Activated naive CD8-positive, alpha-beta T cell treated with anti-CD3 and anti-CD28 coated beads for 36 hours (primary cell): ENCODE measurements around the gene HTRA1. TPM values are rescaled to one million over a fixed set of nuclear protein-coding genes. Genes with fewer than 3 reads are reported as not detected.

ENCODE experiments used
- DNase-seq: peaks from one replicate; pipeline ENCODE4 v3.0.0; 2021
- H3K27ac Mint-ChIP-seq: one replicate; pipeline ENCODE4 v1.8.0; 2022; ENCODE audit warnings: mild to moderate bottlenecking, moderate library complexity, mixed read lengths
- H3K27me3 Mint-ChIP-seq: one replicate; pipeline ENCODE4 v1.8.0; 2022; ENCODE audit warnings: mild to moderate bottlenecking, mixed read lengths
- H3K36me3 Mint-ChIP-seq: one replicate; pipeline ENCODE4 v1.8.0; 2021; ENCODE audit warnings: mild to moderate bottlenecking, mixed read lengths
- H3K4me1 Mint-ChIP-seq: one replicate; pipeline ENCODE4 v1.8.0; 2021; ENCODE audit warnings: mixed read lengths
- H3K4me3 Mint-ChIP-seq: one replicate; pipeline ENCODE4 v1.8.0; 2022; ENCODE audit warnings: mild to moderate bottlenecking, moderate library complexity, mixed read lengths
- H3K9me3 Mint-ChIP-seq: one replicate; pipeline ENCODE4 v1.8.0; 2022; ENCODE audit warnings: mixed read lengths
- total RNA-seq, 2 experiments: library from RNA; stranded (reverse); gene quantifications; one replicate each; pipeline ENCODE4 v1.2.3, GENCODE V29; 2021

The HTRA1 gene
- total RNA-seq, 2 experiments from 2014 or later: not detected

GRCh38 chr10:122524811-122525210, 63.5 kb downstream of the HTRA1 start:
- Mint-ChIP-seq H3K36me3 (no peaks in the 10 kb centered on the region), H3K9me3 (no peaks in the 10 kb centered on the region), H3K4me3 (no peak overlapping the region)

GRCh38 chr10:122525788-122526187, 64.4 kb downstream of the HTRA1 start:
- peaks cover 5% of the 10 kb centered on the region for H3K27me3 Mint-ChIP-seq
- no peak overlapping the region for H3K4me3 Mint-ChIP-seq
- H3K9me3 Mint-ChIP-seq: no peaks in the 10 kb centered on the region
- DNase-seq: no peak
- H3K27ac Mint-ChIP-seq: no peak overlapping the region
- no peaks in the 10 kb centered on the region for H3K36me3 Mint-ChIP-seq
- peaks cover 2% of the 10 kb centered on the region for H3K4me1 Mint-ChIP-seq

More at GRCh38 chr10:122524811-122525210, 63.5 kb downstream of the HTRA1 start:
- DNase-seq: no peak
- peaks cover 2% of the 10 kb centered on the region for H3K4me1 Mint-ChIP-seq
- H3K27ac Mint-ChIP-seq: no peak overlapping the region
- peaks cover 5% of the 10 kb centered on the region for H3K27me3 Mint-ChIP-seq

GRCh38 chr10:122526892-122527291, 65.5 kb downstream of the HTRA1 start:
- Mint-ChIP-seq H3K9me3 (no peaks in the 10 kb centered on the region), H3K36me3 (no peaks in the 10 kb centered on the region), H3K4me1 (peaks cover 2% of the 10 kb centered on the region), H3K4me3 (no peak overlapping the region), H3K27ac (no peak overlapping the region), H3K27me3 (peaks cover 11% of the 10 kb centered on the region)
- DNase-seq: no peak

GRCh38 chr10:122530177-122530576, 68.8 kb downstream of the HTRA1 start:
- H3K27ac Mint-ChIP-seq: no peak overlapping the region
- no peaks in the 10 kb centered on the region for H3K36me3 Mint-ChIP-seq
- H3K4me1 Mint-ChIP-seq: peaks cover 2% of the 10 kb centered on the region
- H3K27me3 Mint-ChIP-seq: peaks cover 11% of the 10 kb centered on the region
- H3K9me3 Mint-ChIP-seq: no peaks in the 10 kb centered on the region
- no peak for DNase-seq
- H3K4me3 Mint-ChIP-seq: no peak overlapping the region

GRCh38 chr10:122531261-122531660, 69.9 kb downstream of the HTRA1 start:
- Mint-ChIP-seq H3K36me3 (no peaks in the 10 kb centered on the region), H3K9me3 (no peaks in the 10 kb centered on the region), H3K4me1 (peaks cover 2% of the 10 kb centered on the region), H3K27ac (no peak overlapping the region), H3K27me3 (peaks cover 11% of the 10 kb centered on the region), H3K4me3 (no peak overlapping the region)
- DNase-seq: no peak

- no peaks in the 10 kb centered on the region for H3K36me3 Mint-ChIP-seq
- H3K9me3 Mint-ChIP-seq: no peaks in the 10 kb centered on the region
- no peak overlapping the region for H3K4me3 Mint-ChIP-seq
Measured at GRCh38 chr10:122531939-122532338, 70.6 kb downstream of the HTRA1 start.

GRCh38 chr10:122532601-122533296, 71.4 kb downstream of the HTRA1 start:
- no peaks in the 10 kb centered on the region for H3K9me3 Mint-ChIP-seq
- no peak overlapping the region for H3K27ac Mint-ChIP-seq
- peaks cover 2% of the 10 kb centered on the region for H3K4me1 Mint-ChIP-seq
- no peaks in the 10 kb centered on the region for H3K36me3 Mint-ChIP-seq
- H3K4me3 Mint-ChIP-seq: no peak overlapping the region
- peaks cover 11% of the 10 kb centered on the region for H3K27me3 Mint-ChIP-seq
- DNase-seq: no peak

More at GRCh38 chr10:122531939-122532338, 70.6 kb downstream of the HTRA1 start:
- Mint-ChIP-seq H3K27ac (no peak overlapping the region), H3K4me1 (peaks cover 2% of the 10 kb centered on the region), H3K27me3 (peaks cover 11% of the 10 kb centered on the region)
- DNase-seq: no peak

GRCh38 chr10:122537545-122537944, 76.2 kb downstream of the HTRA1 start:
- H3K36me3 Mint-ChIP-seq: no peaks in the 10 kb centered on the region
- no peak for DNase-seq
- peaks cover 5% of the 10 kb centered on the region for H3K27me3 Mint-ChIP-seq
- no peak overlapping the region for H3K4me3 Mint-ChIP-seq
- H3K27ac Mint-ChIP-seq: no peak overlapping the region
- H3K9me3 Mint-ChIP-seq: no peaks in the 10 kb centered on the region
- H3K4me1 Mint-ChIP-seq: peaks cover 11% of the 10 kb centered on the region

- no peaks in the 10 kb centered on the region for H3K36me3 Mint-ChIP-seq
- H3K27ac Mint-ChIP-seq: no peak overlapping the region
- H3K4me1 Mint-ChIP-seq: peaks cover 16% of the 10 kb centered on the region
- peaks cover 5% of the 10 kb centered on the region for H3K27me3 Mint-ChIP-seq
- H3K9me3 Mint-ChIP-seq: no peaks in the 10 kb centered on the region
- DNase-seq: no peak
- no peak overlapping the region for H3K4me3 Mint-ChIP-seq
Measured at GRCh38 chr10:122541541-122542002, 80.2 kb downstream of the HTRA1 start.

- Mint-ChIP-seq H3K27me3 (peaks cover 4% of the 10 kb centered on the region), H3K4me3 (no peak overlapping the region), H3K36me3 (no peaks in the 10 kb centered on the region), H3K4me1 (peaks cover 16% of the 10 kb centered on the region), H3K27ac (no peak overlapping the region), H3K9me3 (no peaks in the 10 kb centered on the region)
- DNase-seq: no peak
Measured at GRCh38 chr10:122543676-122544445, 82.5 kb downstream of the HTRA1 start.

- Mint-ChIP-seq H3K4me1 (peaks cover 16% of the 10 kb centered on the region), H3K4me3 (no peak overlapping the region), H3K9me3 (no peaks in the 10 kb centered on the region), H3K27ac (no peak overlapping the region), H3K36me3 (no peaks in the 10 kb centered on the region), H3K27me3 (no peaks in the 10 kb centered on the region)
- no peak for DNase-seq
Measured at GRCh38 chr10:122544493-122544892, 83.1 kb downstream of the HTRA1 start.

- Mint-ChIP-seq H3K9me3 (no peaks in the 10 kb centered on the region), H3K27ac (no peak overlapping the region), H3K36me3 (no peaks in the 10 kb centered on the region), H3K27me3 (no peaks in the 10 kb centered on the region), H3K4me3 (no peak overlapping the region), H3K4me1 (peaks cover 19% of the 10 kb centered on the region)
- DNase-seq: no peak
Measured at GRCh38 chr10:122546242-122546641, 84.9 kb downstream of the HTRA1 start.

- H3K36me3 Mint-ChIP-seq: no peaks in the 10 kb centered on the region
- H3K27ac Mint-ChIP-seq: no peak overlapping the region
- peaks cover 14% of the 10 kb centered on the region for H3K4me1 Mint-ChIP-seq
- H3K27me3 Mint-ChIP-seq: no peaks in the 10 kb centered on the region
- H3K4me3 Mint-ChIP-seq: no peak overlapping the region
- H3K9me3 Mint-ChIP-seq: no peaks in the 10 kb centered on the region
- no peak for DNase-seq
Measured at GRCh38 chr10:122548407-122549085, 87.2 kb downstream of the HTRA1 start.

GRCh38 chr10:122549636-122550035, 88.3 kb downstream of the HTRA1 start:
- H3K27ac Mint-ChIP-seq: no peak overlapping the region

GRCh38 chr10:122550427-122550826, 89.1 kb downstream of the HTRA1 start:
- no peak overlapping the region for H3K4me3 Mint-ChIP-seq
- no peak for DNase-seq
- H3K36me3 Mint-ChIP-seq: no peaks in the 10 kb centered on the region
- H3K27me3 Mint-ChIP-seq: no peaks in the 10 kb centered on the region
- H3K27ac Mint-ChIP-seq: no peak overlapping the region
- peaks cover 12% of the 10 kb centered on the region for H3K4me1 Mint-ChIP-seq
- no peaks in the 10 kb centered on the region for H3K9me3 Mint-ChIP-seq

More at GRCh38 chr10:122549636-122550035, 88.3 kb downstream of the HTRA1 start:
- Mint-ChIP-seq H3K4me1 (peaks cover 12% of the 10 kb centered on the region), H3K4me3 (no peak overlapping the region), H3K27me3 (no peaks in the 10 kb centered on the region), H3K9me3 (no peaks in the 10 kb centered on the region), H3K36me3 (no peaks in the 10 kb centered on the region)
- DNase-seq: no peak
